Coronary artery (tissue), 2 donors: Measurements from ENCODE around the gene CHD1.

Source experiments
- DNase-seq: peaks from one replicate; pipeline ENCODE4 v3.0.0-alpha.2; 2017; ENCODE audit warnings: low spot score
- H3K27ac ChIP-seq, 2 donors: fragments of 200-600 bp; sonication (generic); one replicate each; pipeline ENCODE4 v1.5.1; 2016 to 2019
- H3K4me3 ChIP-seq: fragments of 200-600 bp; sonication (generic); 2 replicates; pipeline ENCODE4 v1.5.1; 2016; ENCODE audit warnings: mild to moderate bottlenecking, moderate library complexity
- CTCF ChIP-seq: fragments of 200-600 bp; sonication (generic); IDR thresholded peaks from one replicate; pipeline ENCODE4 v1.5.1; 2019; ENCODE audit warnings: antibody characterized with exemption

The CHD1 gene

GRCh38 chr5:98872674-98873073 lies 56.1 kb downstream of the CHD1 start:
- TF ChIP-seq CTCF, result no peak
- Histone ChIP-seq H3K27ac (no peak overlapping the region), H3K4me3 (no peak overlapping the region)
- DNase-seq, result no peak

- H3K27ac ChIP-seq, result no peak overlapping the region
- DNase-seq, result no peak
- no peak for TF ChIP-seq CTCF
- H3K4me3 ChIP-seq, result no peak overlapping the region
These were observed 63.1 kb downstream of the CHD1 start for GRCh38 chr5:98865690-98866089.

GRCh38 chr5:98847054-98847453 lies 81.8 kb downstream of the CHD1 start:
- Histone ChIP-seq H3K27ac (no peak overlapping the region), H3K4me3 (no peak overlapping the region)
- TF ChIP-seq CTCF, result no peak
- no peak for DNase-seq

- TF ChIP-seq CTCF, result no peak
- Histone ChIP-seq H3K27ac (no peak overlapping the region), H3K4me3 (no peak overlapping the region)
- DNase-seq, result no peak
These were observed 82.3 kb downstream of the CHD1 start for GRCh38 chr5:98846520-98846919.

GRCh38 chr5:98845878-98846277 lies 82.9 kb downstream of the CHD1 start:
- TF ChIP-seq CTCF, result no peak
- no peak for DNase-seq
- no peak overlapping the region for H3K27ac ChIP-seq
- H3K4me3 ChIP-seq, result no peak overlapping the region

- no peak for TF ChIP-seq CTCF
- no peak for DNase-seq
- Histone ChIP-seq H3K4me3 (no peak overlapping the region), H3K27ac (no peak overlapping the region)
These were observed 83.9 kb downstream of the CHD1 start for GRCh38 chr5:98844865-98845264.

- no peak for TF ChIP-seq CTCF
- DNase-seq, result no peak
- Histone ChIP-seq H3K4me3 (no peak overlapping the region), H3K27ac (no peak overlapping the region)
These were observed 85.3 kb downstream of the CHD1 start for GRCh38 chr5:98843481-98843880.
